HG02623 (cell line): ENCODE results near the gene STK38.
"Not testable (repeated sequence)": the region's sequence is repeated elsewhere in the genome, so short reads cannot be mapped to it uniquely, and the experiment has no call there.

ENCODE experiments used
- ATAC-seq: cut with Tn5 transposase; IDR thresholded peaks from one replicate; pipeline ENCODE4 v1.9.1; 2021; ENCODE audit warnings: moderate library complexity; ENCODE audit not compliant: unreplicated experiment

Gene STK38

GRCh38 chr6:36491378-36491965 lies 55.8 kb downstream of the STK38 start:
- no peak for ATAC-seq

GRCh38 chr6:36489426-36489825 lies 57.9 kb downstream of the STK38 start:
- no peak for ATAC-seq

GRCh38 chr6:36488221-36488620 lies 59.1 kb downstream of the STK38 start:
- ATAC-seq: no peak

DNA sequence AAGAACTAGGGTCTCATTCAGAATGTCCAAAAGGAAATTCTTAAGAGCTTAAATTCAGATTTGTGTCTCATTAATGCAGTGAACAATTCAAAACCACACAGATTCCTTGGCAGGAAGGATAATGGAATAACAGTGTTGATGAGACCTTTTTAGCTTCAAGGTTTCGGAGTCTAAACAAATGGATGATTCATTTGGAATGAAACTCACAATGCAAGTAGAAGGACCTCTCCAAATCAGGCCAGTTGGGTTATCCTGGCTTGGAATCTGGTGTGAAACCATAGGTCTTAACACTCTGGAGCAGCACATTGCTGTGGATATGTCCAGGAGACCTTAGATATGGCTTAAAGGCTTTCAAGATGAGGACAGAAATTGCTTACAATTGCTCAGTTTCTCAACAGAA lies 59.6 kb downstream of the STK38 start:
- no peak for ATAC-seq

DNA sequence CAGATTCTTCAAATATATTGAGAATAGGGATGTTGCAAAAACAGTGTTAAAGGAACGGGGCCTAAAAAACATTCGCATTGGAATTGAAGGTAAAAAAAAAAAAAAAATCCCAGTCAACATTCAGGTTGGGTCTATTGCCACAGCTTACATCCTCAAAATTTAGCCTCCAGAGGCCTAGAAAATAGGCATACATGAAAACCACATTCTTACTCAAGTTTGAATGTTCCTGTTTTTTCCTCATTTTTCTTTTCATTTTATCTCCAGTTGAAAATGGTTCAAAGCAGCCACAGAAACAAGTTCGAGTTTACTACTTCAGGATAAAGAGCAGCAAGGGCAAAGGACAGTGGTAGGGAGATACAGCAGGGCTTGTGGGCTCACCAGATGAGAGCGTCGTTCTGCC lies 62.5 kb downstream of the STK38 start:
- ATAC-seq: no peak

DNA sequence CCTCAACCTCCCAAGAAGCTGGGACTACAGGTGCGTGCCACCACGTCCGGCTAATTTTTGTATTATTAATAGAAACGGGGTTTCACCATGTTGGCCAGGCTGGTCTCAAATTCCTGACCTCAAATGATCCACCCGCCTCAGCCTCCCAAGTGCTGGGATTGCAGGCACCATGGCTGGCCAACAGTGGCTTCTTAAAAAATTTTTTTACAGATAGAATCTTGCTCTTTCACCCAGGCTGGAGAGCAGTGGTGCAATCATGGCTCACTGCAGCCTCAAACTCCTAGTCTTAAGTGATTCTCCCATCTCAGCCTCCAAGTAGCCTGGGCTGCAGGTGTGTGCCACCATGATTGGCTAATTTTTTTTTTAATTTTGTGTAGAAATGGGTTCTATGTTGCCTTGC lies 64.0 kb downstream of the STK38 start:
- ATAC-seq: not testable (repeated sequence)

DNA sequence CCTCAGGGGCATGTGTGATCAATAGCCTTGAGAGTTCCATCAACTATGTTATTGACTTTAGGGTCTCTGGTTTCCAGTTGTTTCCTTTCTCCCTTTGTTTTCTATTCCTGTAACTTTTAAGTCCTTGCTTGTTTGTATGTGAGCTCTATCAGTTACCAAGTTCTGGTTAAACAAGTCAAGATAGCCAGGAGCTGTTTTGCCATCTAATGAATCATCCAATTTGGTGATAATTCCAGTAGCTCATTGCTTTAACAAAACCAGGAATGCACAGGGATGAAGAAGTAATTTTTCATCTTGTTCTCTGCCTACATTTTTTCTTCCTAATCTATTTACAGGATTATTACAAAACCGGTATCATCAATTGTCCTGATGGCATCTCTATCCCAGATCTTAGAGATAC lies 68.0 kb downstream of the STK38 start:
- ATAC-seq: no peak

- ATAC-seq: no peak
These were observed 69.2 kb downstream of the STK38 start for GRCh38 chr6:36478051-36478526.

- no peak for ATAC-seq
These were observed 77.3 kb downstream of the STK38 start for GRCh38 chr6:36469946-36470345.

- ATAC-seq: no peak
These were observed 78.1 kb downstream of the STK38 start for GRCh38 chr6:36469148-36469661.

DNA sequence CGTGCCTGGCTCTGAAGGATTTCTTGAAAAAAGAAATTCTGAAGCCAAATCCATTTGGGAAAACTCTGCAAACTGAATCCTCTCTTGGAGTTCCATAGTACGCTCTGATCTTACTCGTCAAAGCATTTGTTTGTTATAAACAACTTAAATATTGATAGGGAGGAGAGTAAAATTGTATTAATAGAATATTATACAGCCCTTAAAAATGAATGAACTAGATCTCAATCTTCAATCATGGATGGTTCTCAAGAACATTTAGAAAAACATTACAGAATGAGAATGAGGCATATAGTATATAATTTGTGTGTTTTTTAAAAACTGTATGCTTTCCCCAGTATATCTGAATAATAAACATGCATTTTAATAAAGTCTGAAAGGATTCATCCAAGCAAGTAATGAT lies 79.7 kb downstream of the STK38 start:
- ATAC-seq: no peak

DNA sequence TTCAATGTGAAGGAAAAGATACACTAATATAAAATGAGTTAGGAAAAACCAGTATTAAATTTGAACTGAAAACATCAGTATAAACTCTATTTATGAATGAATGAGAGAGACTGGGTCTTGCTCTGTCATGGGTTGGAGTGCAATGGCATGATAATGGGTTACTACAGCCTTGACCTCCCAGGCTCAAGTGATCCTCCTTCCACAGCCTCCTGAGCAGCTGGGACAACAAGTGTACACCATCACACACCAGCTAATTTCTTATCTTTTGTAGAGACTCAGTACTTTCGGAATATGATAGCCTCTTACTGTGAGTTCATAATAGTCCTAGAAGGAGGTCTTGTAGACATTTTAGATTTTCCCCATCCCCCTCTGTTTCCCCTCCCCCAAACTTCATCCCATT lies 83.0 kb downstream of the STK38 start:
- ATAC-seq: no peak

- ATAC-seq: no peak
These were observed 83.6 kb downstream of the STK38 start for GRCh38 chr6:36463676-36464075.

DNA sequence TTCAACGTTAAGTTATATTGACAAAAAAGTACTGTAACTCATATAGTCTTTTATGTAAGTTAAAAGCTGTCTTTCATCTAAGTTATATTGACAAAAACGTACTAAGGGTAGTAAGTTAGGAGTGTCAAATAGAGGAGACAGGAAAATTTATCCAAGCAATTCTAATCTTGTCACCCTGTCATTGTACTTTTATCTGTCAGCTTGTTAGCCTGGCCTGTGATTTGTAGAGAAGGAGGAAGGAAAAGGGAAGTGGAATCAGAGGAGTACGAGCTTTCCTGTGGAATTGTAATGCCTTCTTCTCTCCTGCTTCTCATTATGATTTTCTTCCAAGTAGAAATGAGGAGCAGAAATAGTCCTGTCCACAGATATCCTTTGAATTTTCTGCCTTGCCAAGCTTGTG lies 85.6 kb downstream of the STK38 start:
- ATAC-seq: no peak

GRCh38 chr6:36460916-36461315 lies 86.4 kb downstream of the STK38 start:
- no peak for ATAC-seq

DNA sequence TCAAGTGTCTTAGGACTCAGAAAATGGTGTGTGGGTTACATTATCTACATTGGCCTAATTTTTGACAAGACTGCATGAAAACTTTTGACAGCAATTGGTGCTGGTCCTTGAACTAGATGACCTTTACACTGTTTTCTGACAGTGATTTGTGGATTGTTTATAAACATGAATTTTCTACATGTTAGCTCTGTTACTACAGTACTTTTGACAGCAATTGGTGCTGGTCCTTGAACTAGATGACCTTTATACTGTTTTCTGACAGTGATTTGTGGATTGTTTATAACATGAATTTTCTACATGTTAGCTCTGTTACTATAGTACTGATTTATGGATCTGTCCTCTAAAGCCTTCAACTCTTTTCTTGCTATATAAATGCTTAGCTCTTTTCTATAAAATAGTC lies 87.8 kb downstream of the STK38 start:
- no peak for ATAC-seq

DNA sequence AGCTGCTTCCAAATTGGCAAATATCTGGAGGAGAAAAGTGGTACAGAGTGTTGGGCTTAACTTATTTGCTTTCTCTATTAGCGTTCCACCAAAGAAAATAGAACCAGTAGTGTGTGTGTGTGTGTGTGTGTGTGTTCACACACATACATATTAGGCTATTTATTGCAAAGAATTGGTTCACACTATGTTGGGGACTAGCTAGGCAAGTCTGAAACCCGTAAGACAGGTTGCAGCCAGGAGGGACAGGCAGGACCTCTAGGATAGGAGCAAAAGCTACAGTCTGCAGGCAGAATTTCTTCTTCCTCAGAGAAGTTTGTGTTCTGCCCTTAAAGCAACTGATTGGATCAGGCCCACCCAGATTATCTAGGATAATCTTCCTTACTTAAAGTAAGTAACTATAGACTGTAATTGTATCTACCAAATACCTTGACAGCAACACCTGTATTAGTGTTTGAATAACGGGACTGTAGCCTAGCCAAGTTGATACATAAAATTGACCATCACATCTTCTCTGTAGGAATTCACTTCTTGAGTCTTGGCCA lies 91.7 kb downstream of the STK38 start:
- ATAC-seq: no peak

GRCh38 chr6:36452897-36453296 lies 94.4 kb downstream of the STK38 start:
- ATAC-seq: not testable (repeated sequence)

- not testable (repeated sequence) for ATAC-seq
These were observed 98.1 kb downstream of the STK38 start for GRCh38 chr6:36449173-36449572.

DNA sequence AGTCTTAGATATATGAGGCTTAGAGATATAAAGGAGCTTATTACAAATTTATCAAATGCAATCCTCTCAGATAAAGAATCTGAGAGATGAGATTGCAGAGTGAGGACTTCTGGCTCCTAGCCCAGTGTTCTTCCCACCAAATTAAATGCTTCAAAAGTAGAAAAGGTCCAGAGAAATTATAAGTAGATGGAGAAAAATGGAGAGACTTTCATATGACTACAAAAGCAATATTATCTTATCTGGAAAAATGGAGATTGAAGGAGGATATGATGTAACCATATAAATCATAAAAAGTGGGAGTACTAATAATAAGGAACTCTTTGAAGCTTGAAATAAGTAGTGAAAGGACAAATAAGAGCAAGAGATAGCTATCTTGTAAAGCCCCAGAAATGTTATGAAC lies 101.7 kb downstream of the STK38 start:
- no peak for ATAC-seq

DNA sequence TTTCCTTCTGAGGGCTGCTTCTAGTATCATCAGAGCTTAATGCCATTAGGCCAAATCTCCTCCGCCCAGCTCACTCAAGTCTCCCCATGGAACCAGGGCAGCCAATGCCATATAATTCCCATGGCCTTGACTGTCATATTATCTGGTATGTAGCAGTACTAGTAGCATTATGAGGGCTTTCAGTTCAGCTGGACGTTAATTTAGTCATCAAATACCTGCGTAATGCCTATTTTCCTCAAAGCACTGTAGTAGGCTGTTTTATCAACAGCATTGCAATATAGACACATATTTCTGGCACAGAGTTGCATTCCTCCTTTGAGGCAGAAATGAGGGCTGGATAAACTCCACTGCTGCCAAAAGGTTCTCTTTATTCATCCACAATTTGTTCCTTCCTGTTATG lies 102.8 kb downstream of the STK38 start:
- ATAC-seq: no peak
